Measurements from ENCODE around the gene RTEL1.

GRCh38 chr20:63743210-63743970 is 85.3 kb downstream of the RTEL1 start:
- TF ChIP-seq CTCF (conservative IDR thresholded peaks at IDR 0.05; ENCODE audit: low read depth, low read length) = no peak
- TF ChIP-seq EZH2 (IDR thresholded peaks at IDR 0.05; ENCODE audit: low read length, unreplicated experiment) = no peak
